GM19238 (cell line): ENCODE results near the gene TDRD7.

Experiments used
- DNase-seq: peaks from one replicate; pipeline ENCODE4 v3.0.0; 2011; ENCODE audit warnings: low spot score; ENCODE audit not compliant: insufficient read length

The TDRD7 gene

DNA sequence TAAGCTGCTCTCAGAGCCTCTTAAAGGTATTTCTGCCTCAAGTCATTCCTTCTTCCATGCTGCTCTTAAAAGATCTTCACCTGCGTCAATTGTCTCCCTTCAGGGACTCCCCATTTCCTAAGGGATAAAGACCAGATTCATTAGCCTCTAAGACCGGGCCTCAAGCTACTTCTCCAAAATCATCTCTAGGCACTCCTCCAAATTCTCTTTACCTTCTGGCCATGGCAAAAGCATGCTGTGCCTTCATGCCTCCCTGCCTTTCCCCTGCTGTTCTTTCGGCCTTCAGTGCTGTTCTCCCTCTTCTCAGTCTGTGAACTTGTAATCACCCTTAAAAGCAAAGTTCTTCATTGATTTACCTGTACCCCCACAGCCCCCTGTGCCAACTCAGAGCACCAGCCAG, 93.9 kb downstream of the TDRD7 start:
- DNase-seq, result no peak

DNA sequence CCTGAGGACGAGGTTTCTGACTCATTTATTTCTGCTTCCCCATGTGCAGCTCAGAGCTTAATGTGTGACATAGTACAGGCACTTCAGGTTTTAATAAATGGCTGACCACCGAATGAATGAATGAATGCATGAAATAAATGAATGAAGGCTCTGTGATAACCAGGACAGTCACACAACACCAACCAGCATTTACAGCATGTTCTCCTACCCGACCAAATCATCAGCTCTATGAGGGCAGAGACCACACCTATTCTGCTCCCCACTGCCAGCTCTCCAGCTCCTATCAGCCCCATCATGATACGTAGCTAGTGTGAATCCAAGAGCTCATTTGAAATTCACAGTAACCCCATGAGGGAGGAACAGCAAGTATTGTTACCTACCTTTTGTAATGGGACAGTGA, 94.4 kb downstream of the TDRD7 start:
- DNase-seq, result no peak

GRCh38 chr9:97506787-97507186, 94.9 kb downstream of the TDRD7 start:
- no peak for DNase-seq

- DNase-seq, result no peak
Observed at GRCh38 chr9:97507428-97507984, 95.6 kb downstream of the TDRD7 start.

GRCh38 chr9:97508852-97509251, 97.0 kb downstream of the TDRD7 start:
- no peak for DNase-seq

- no peak for DNase-seq
Observed at GRCh38 chr9:97510797-97511654, 99.1 kb downstream of the TDRD7 start.

- no peak for DNase-seq
Observed at GRCh38 chr9:97511655-97512427, 99.9 kb downstream of the TDRD7 start.

DNA sequence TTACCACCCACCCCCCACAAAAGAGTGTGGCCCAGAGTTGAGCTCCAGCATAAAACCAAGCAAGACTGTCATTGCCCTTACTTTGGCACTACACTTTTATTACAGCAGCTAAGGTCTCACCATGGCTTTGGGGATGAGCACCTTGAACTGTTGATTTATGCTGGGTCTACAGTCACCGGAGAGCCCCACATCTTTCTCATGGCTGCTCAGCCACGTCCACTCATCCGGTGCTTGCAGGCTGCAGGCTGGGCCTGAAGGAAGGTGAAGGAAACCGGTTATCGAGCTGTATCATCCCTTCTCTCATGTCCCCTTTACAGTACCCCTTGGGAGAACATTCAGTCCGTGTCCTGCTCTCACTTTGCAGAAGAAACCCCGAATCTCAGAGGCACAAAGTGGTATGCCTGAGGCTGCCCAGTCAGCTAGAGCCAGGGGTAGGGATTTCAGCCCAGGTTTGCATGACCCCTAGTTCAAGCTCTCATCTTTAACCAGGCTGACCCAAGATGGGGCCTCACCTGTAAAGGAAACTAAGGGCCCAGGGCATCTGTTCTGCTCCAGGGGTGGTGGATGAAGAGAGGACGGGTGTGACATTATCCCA, 101.2 kb downstream of the TDRD7 start:
- no peak for DNase-seq

GRCh38 chr9:97514531-97514930, 102.6 kb downstream of the TDRD7 start:
- DNase-seq, result no peak

DNA sequence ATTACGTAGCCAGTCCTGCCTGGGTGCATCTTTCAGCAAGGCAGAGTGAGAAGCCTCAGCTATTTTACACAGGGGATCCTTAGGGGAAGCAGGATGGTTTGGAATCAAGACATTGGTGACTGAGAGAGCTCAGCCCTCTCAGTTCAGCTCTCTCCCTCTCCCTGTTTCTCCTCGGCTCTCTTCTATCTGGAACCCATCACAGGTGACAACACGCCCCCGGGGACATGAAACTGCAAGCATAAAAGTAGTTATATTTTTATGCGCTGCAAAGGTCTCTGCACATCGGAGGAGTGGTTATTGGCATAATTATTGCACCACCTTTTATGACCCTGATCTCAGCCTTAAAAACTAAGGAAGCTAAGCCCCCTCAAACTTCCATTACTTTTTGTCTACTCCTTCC, 103.8 kb downstream of the TDRD7 start:
- DNase-seq, result no peak

DNA sequence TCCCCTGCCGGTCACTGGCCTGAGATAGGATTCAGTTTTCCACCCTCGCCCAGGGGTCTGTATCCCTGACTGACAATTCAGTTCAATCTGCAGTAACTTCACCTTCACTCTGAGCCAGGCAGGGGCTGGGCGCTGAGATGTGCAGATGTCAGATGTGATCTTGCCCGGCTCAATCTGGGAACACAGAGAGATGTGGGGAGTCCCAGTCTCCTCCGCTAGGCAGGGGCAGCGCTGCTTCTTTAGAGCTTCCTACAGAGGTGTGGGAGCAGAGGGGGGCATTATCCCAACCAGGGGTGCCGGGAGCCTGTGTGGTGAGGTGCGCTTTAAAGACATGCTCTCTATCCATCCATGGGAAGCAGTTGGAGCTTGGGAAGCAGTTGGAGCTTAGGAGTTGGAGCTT, 104.2 kb downstream of the TDRD7 start:
- no peak for DNase-seq

GRCh38 chr9:97517331-97518089, 105.6 kb downstream of the TDRD7 start:
- no peak for DNase-seq

DNA sequence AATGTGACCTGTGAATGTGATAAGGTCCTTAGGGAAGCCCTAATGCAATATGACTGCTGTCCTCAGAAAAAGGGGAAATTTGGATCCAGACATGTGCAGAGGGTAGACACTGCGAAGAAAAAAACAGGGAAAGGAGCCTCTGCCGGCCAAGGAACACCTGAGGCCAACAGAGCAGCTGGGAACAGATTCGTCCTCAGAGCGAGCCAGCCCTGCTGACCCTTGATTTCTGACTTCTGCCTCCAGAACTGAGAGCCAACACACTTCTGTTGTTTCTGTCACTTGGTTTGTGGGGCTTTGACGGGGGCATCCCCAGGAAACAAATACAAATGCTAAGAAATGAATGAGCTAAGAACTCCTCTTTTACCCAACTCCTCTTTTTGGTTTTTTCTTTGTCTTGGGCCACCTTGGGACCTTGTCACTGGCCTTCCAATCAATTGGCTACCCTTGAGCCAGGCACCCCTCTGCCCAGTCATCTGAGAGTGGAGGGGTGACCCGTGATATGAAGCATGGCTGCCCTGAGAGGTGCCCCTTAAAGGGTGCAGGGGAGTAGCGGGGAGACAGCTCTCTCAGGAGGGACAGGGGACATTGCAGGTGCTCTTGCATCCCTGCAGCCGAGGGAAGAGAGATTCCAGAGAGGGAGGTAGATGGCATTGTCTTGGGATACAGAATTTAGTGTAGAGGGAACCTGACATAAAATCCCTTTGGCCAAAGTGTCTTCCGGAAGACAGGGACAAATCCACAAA, 106.4 kb downstream of the TDRD7 start:
- DNase-seq, result no peak

- no peak for DNase-seq
Observed at GRCh38 chr9:97518909-97519307, 107.0 kb downstream of the TDRD7 start.

DNA sequence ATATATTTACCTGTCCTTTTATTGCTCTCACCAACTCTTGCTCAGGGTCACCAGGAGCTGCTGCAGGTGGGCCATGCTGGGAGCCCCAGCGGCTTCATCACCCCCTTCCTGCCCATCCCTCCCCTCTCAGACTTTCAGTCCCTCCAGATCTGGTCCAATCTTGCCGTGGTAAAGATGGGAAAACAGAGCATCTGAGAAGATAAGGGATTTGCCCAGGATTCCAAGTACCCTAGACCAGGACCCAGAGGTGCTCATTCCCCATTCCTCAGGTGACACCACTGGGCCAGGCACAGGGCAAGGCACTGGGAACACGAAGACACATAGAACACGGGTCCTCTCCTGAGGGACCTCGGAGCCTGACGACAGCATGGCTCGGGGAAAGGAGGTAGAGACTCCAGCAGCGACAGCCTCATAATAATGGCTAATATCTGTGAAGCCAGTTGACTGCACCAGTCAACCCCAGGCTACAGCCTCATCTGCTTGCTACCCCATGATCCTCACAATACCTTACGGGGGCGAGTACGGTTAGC, 107.6 kb downstream of the TDRD7 start:
- DNase-seq, result no peak

DNA sequence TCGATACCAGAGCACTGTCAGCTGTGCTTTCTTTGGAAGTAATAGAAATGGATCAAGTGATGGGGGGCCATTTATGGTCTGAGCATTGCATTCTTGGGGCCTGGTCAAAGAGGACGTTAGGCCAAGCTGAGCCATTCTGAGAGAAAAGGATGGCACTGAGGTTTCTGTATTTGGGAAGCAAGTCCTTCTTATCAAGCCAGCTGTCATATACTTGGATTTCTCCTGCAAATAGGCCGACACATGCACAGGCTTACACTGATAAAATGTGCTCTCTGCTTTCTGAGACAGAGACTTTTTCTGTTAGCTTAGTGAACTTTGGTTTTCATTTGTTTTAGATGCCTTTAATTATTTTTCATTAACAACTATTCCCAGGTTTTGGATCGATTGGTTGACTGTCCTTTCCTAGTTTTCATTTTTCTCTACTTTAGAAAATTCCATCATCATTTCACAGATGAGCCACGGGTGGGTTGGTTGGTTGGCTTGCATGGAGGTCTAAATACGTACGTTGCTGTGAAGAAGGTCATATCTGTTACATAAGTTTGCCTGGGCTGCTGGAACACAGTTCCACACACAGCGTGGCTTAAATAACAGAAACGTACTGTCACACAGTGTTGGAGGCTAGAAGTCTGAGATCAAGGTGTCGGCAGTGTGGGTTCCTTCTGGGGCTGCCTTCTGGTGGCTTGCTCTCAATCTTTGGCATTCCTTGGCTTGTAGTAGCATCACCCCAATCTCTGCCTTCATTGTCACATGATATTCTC, 109.9 kb downstream of the TDRD7 start:
- DNase-seq, result no peak

GRCh38 chr9:97524424-97524823, 112.5 kb downstream of the TDRD7 start:
- no peak for DNase-seq

- DNase-seq, result no peak
Observed at GRCh38 chr9:97525451-97525850, 113.6 kb downstream of the TDRD7 start.

GRCh38 chr9:97526895-97527575, 115.1 kb downstream of the TDRD7 start:
- no peak for DNase-seq
